ENCODE data around the gene PTPRT.

PTPRT gene

GRCh38 chr20:42795111-42795695 is 394.5 kb downstream of the PTPRT start:
- H3K4me3 ChIP-seq (ENCODE audit: low read depth, low read length), result no peak overlapping the region
- no peak for TF ChIP-seq CTCF (IDR thresholded peaks at IDR 0.05; ENCODE audit: borderline replicate concordance, insufficient read depth, low read depth, low read length)

- TF ChIP-seq CTCF (IDR thresholded peaks at IDR 0.05; ENCODE audit: borderline replicate concordance, insufficient read depth, low read depth, low read length), result no peak
- no peak overlapping the region for H3K4me3 ChIP-seq (ENCODE audit: low read depth, low read length)
Measured at GRCh38 chr20:42792052-42792451, 397.7 kb downstream of the PTPRT start.

- no peak overlapping the region for H3K4me3 ChIP-seq (ENCODE audit: low read depth, low read length)
- no peak for TF ChIP-seq CTCF (IDR thresholded peaks at IDR 0.05; ENCODE audit: borderline replicate concordance, insufficient read depth, low read depth, low read length)
Measured at GRCh38 chr20:42790111-42790510, 399.6 kb downstream of the PTPRT start.

- no peak for TF ChIP-seq CTCF (IDR thresholded peaks at IDR 0.05; ENCODE audit: borderline replicate concordance, insufficient read depth, low read depth, low read length)
- H3K4me3 ChIP-seq (ENCODE audit: low read depth, low read length), result no peak overlapping the region
Measured at GRCh38 chr20:42788707-42789106, 401.0 kb downstream of the PTPRT start.

- TF ChIP-seq CTCF (IDR thresholded peaks at IDR 0.05; ENCODE audit: borderline replicate concordance, insufficient read depth, low read depth, low read length), result no peak
- no peak overlapping the region for H3K4me3 ChIP-seq (ENCODE audit: low read depth, low read length)
Measured at GRCh38 chr20:42785041-42785440, 404.7 kb downstream of the PTPRT start.

GRCh38 chr20:42779216-42779615 is 410.5 kb downstream of the PTPRT start:
- no peak overlapping the region for H3K4me3 ChIP-seq (ENCODE audit: low read depth, low read length)
- TF ChIP-seq CTCF (IDR thresholded peaks at IDR 0.05; ENCODE audit: borderline replicate concordance, insufficient read depth, low read depth, low read length), result no peak

GRCh38 chr20:42775866-42776265 is 413.8 kb downstream of the PTPRT start:
- H3K4me3 ChIP-seq (ENCODE audit: low read depth, low read length), result no peak overlapping the region
- no peak for TF ChIP-seq CTCF (IDR thresholded peaks at IDR 0.05; ENCODE audit: borderline replicate concordance, insufficient read depth, low read depth, low read length)

Measured in GM12875 (cell line).